ENCODE data around the gene SGMS1.

The SGMS1 gene

DNA sequence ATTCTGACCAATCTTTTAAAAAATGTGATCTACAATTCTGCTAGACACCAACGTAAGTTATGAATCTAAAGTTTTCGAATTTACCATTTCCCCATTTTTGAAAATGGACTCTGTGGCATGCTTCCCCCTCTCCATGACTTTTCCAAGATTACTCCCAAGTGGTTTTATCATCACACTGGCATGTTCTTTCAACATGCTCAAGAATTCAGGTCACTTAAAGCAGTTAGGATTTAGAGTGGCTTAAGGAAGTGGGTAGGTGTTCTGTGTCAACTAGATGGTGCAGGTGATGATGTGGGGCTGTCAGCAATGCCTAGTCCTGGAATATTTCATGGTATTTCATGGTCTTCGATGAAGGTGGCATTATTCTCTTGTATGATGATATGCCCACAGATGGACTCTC, 208.5 kb downstream of the SGMS1 start:
- DNase-seq = no peak

DNA sequence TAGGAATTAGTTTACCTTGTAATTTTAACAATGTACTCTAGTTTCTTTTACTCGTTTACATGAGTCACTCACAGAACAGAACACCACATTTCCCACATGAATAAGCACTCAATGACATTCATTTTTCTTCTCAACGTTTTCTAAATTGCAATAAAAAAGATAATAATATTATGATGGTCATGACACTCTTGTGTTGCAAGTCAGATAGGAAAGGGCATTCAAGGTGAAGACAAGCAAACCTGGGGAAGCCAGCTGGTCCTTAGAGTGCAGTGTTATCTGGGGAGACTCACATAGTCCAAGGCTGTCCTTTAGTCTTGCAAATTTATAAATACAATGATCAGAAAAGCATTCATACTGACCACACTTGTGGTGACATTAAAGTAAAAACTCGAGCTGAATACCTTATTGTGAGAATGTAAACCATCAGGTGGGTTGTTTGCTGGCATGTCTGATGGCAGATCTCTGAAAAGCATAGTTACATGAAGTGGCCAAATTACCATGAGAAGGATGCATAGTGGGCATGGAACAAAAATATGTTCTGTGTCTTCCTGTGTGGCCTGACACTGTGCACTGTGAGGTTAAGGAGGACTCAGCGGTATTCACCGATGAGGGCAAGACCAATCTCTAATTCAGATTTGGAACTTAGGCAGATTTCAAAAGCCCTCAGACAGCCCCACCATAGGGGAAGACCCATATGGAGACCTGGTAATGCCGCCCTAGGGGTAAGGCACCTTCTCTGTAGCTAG, 213.5 kb downstream of the SGMS1 start:
- DNase-seq = no peak

DNA sequence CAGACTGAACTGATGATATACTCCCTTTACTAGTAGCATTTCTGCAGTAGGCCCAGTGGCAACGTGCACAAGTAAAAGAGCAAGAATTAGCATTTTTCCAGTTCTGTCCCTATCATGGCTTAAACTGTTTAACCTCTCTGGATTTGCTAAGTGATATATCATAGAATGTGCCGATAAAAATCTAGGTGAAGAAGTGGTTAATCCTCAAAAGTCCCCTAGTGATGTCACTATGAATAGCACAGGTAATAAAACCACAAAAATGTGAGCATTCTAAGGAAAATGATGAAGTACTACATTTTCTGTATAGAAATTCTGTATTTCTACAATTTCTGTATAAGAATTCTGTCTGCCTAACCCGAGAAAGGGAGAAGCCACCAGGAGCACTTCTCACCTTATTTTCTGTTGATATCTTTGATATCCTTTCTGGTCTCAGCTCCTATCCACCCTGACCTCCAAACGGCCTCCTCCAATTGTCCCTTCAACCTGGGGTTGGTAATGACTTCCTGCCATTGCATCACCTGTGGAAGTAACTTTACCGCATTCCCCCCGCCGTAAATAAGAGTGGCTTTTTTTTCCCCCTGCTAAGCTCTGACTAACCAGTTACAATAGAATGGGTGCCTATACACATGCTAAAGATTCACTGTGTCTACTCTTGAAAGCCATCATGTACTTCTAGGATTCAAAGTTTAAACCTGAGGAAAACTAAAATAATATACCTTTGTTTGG, 216.5 kb downstream of the SGMS1 start:
- DNase-seq = no peak

DNA sequence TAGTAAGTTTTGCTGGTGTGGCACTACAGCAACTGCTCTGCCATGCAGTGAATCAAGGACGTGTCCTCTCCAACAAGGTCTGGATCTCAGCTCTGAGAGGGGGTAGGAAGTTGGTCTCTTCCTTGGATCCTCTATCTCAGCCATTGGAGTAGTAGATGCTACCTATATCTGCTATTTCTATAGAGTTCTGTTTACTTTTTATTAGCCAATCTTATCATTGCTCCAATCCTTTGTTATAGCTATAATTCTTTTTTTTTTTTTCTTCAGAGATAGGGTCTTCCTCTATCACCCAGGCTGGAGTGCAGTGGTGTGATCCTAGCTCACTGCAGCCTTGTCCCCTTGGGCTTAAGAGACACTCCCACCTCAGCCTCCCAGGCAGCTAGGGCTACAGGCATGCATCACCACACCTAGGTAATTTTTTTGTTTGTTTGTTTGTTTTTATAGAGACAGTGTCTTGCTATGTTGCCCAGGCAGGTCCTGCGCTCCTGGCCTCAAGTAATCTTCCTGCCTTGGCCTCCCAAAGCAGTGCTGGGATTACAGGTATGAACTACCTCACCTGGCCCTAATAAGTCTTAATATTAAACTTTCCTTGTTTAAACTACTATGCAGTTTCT, 217.2 kb downstream of the SGMS1 start:
- DNase-seq = no peak

- DNase-seq = no peak
These were observed 218.0 kb downstream of the SGMS1 start for GRCh38 chr10:50405723-50406122.

GRCh38 chr10:50404021-50404773, 219.6 kb downstream of the SGMS1 start:
- no peak for DNase-seq

DNA sequence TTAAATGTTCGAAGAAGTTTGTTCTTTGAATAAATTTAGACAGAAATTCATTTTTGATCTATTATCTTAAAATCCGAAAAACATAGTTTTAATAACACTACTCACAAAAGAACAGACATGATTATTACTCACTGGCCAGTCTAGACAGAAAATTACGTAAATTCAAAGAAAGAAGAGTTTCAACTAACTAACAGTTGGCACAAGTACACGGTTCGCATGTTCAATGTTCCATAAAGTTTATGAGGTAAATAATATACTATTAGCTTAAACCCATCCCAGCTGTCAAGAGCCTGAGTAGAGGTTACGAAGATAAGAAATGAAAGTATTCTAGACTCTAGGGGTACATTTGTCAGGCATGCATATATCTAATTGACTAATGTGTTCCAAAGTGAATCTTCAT, 220.7 kb downstream of the SGMS1 start:
- no peak for DNase-seq

DNA sequence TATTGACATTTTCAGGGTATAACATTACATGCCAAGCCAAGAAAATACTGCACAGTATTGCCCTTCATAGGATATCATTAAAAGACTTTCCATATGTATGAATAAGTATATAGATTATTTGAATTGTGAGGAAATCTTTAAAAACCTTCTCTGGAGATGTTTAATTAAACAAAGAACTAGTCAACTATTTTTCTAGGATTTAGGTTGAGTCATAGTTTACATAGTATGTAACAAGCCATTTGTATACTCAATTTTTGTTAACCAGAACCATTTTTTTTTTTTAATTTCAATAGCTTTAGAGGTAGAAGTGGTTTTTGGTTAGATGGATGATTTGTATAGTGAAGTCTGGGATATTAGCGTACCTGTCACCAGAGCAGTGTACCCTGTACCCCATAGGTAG, 221.3 kb downstream of the SGMS1 start:
- no peak for DNase-seq

DNA sequence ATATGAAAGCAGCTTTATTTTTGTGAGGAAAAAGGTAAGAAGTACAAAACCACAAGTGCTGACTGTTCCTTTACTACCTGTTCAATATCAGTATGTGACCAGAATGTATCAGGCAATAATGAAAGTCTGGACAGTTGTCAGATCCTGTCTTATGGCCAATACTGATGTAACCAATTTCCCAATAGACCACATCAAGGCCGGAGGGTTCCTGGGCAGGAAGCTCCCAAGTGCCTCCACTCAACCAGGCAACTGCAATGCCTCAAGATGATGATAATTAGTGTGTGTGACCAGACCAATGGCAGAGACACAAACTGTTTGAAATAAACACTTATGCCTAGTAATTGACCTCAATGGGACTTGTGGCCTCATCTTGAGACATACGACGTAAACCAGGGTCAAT, 223.1 kb downstream of the SGMS1 start:
- DNase-seq = no peak

GRCh38 chr10:50398823-50399222, 224.9 kb downstream of the SGMS1 start:
- DNase-seq = no peak

- DNase-seq = no peak
These were observed 225.4 kb downstream of the SGMS1 start for GRCh38 chr10:50398381-50398780.

DNA sequence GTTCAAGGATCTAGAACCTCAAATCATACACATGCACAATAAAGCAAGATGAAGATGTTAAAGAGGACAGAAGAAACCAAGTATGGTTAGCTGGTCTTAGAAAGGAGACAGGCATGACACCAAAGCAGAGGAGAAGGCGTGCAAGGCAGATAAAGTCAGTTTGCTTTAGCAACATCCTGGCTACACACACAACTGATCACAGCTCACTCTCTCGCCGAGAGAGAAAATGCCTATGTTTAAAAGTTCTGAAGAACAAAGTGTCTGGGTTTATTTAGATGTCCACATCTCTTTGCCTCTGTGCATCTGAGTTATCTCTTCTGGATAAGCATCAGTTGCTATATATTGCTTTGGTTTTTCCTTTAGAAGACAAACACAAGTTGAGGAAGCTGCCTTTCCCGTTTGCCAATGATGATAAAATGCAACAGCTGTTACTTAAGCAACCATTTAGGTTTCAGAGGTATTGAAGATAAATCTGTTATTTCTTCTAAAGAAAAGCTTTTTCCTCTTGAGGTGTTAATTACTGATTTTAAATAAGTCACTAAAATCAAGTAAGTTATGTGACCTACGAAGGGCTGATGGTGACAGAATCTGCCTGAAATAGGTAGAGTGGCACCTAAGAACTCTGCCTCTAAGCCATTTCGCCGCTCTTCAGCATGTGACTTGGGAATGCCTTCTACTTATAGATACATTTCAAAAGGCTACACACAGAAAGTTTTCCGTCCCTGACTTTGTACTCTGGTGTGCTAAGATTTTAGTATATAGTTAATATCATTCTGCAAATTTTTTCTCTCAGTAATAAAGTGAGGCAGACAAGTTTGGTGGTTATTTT, 226.2 kb downstream of the SGMS1 start:
- DNase-seq = no peak

DNA sequence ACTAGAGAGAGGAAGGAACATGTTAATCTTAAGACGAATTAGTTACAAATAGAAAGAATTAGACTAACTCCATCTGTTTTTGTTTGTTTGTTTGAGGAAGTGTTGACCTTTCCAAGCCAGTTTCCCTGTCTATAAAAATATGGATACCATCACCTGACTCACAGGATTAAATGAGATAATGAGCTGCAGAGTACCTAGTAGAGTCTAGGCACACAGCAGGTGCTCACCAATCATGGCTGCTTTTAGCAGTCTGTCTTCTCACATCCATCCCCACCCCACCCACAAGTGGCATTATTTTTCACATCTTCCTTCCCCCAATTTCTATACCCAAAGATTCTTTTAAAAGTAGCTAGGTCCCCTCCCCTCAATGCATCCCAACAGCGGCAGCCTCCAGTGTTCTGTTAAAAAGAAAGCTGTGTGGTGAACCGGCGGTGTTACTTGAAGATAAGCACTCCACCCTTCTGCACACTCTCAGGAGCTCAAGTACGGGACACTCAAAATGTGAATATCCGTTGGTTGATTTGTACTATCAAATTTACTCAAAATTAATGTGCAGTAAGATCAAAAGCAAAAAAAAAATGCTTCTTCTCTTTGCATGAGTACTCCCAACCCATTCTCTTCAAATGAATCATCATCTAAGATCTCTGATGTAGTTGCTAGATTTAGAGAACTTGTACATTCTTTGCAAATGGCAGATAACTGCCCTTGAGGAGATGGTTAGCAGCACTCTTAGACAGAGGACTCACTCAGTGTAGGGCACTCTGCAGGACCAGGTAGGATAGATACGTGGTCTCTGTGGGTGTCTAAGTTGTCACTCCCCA, 227.1 kb downstream of the SGMS1 start:
- DNase-seq = no peak

- DNase-seq = no peak
These were observed 227.9 kb downstream of the SGMS1 start for GRCh38 chr10:50395851-50396250.

GRCh38 chr10:50395271-50395670, 228.5 kb downstream of the SGMS1 start:
- no peak for DNase-seq

DNA sequence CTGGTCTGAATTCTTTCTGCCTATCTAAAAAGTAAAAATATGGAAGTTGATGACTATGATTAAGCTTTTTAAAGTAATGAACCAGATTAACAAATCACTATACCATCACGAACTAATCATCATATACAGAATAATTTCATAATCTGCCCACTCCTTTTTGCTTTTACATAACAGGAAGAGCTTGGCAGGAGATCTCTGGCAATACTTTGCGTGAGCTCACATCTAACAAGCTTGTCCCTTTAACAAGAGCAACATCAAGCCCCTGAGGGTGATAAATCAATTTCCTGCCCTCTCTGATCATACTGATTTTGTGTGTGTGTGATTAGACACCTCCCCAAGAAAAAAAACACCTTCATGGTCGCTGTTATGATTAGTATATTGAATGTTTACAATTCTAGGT, 228.9 kb downstream of the SGMS1 start:
- DNase-seq = no peak

GRCh38 chr10:50393784-50394467, 229.8 kb downstream of the SGMS1 start:
- no peak for DNase-seq

DNA sequence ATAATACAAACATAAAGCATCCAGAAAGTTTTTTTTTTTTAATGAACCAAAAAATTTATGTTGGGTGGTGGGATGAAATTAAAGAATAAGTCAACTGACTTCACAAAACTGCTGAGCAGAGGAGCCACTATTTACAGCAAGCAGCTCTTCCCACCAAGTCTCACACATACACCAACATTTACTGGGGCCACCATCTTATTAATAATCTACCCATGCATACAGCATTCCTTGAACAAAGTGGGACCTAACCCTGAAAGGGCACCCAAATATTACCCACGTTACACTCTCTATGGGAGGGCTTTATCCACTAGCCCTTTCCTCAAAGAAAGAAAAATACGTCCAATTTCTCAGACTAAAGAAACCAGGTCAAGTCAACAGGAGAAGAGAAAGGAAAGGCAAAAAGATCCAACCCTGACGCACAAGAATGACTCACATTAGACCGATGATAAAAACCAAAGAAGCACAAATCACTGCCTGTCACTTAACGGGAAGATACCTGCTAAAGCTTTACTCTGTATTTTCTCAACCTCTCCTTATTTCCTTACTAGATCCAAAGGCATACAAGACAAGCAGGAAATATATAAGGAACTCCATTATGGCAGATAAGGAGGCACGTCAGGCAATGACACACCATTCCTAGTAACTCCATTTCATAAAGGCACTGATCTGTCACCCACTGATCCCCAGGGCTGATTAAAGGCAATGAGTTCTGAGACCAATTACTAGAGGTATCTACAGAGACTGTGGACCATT, 230.6 kb downstream of the SGMS1 start:
- DNase-seq = no peak

DNA sequence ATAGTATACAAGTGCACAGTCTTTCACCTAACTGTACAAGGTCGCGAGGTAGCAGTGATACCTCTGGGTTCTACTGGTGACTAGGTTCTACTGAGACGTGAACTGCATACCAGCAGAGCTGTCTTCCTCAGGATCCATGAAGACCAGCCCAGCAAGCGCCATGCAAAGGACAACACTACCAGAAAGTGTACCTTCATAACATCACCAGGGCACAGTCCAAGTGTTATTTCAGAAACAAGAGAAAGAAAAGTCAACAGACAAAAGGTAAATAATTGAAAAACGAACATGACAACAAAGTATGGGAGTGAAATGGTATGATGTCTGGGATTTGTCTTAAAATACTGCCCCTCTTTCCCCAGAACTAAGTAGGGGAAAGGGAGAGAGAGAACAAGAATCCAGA, 231.3 kb downstream of the SGMS1 start:
- no peak for DNase-seq

DNA sequence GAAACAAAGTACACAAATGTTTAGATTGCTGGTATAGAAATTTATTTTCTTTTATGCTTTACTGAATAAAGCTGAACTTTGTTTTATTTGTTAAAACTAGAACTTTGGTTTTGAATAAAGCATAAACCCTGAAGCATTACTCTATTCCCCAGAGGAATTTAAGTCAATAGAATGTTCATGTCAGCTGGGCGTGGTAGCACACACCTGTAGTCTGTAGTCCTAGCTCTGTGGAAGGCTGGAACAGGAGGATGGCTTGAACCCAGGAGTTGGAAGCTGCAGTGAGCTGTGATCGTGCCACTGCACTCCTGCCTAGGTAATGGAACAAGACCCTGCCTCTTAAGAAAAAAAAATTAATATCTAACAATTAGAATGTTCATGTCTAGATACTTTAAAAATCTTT, 233.5 kb downstream of the SGMS1 start:
- DNase-seq = no peak
